SU-DHL-6 (cell line): ENCODE results near the gene THBS3.
"Not testable (repeated sequence)": the region's sequence is repeated elsewhere in the genome, so short reads cannot be mapped to it uniquely, and the experiment has no call there.

ENCODE experiments used
- EZH2phosphoT487 ChIP-seq: fragments of 200-600 bp; sonication (generic), shearing (Covaris generic); conservative IDR thresholded peaks from 2 replicates; pipeline ENCODE4 v1.6.1; 2018; ENCODE audit warnings: mild to moderate bottlenecking, antibody characterized with exemption, low read length, moderate library complexity, mixed read lengths
- TF ChIP-seq, protein P1 (sequence below): fragments of 200-600 bp; sonication (generic); IDR thresholded peaks from one replicate; pipeline ENCODE4 v1.5.1; 2017; ENCODE audit warnings: antibody characterized with exemption, mild to moderate bottlenecking, low read length, moderate library complexity; ENCODE audit not compliant: insufficient read depth, poor library complexity, severe bottlenecking

GRCh38 chr1:155211381-155212050 is 3.8 kb upstream of the THBS3 start:
- TF ChIP-seq, protein P1, sequence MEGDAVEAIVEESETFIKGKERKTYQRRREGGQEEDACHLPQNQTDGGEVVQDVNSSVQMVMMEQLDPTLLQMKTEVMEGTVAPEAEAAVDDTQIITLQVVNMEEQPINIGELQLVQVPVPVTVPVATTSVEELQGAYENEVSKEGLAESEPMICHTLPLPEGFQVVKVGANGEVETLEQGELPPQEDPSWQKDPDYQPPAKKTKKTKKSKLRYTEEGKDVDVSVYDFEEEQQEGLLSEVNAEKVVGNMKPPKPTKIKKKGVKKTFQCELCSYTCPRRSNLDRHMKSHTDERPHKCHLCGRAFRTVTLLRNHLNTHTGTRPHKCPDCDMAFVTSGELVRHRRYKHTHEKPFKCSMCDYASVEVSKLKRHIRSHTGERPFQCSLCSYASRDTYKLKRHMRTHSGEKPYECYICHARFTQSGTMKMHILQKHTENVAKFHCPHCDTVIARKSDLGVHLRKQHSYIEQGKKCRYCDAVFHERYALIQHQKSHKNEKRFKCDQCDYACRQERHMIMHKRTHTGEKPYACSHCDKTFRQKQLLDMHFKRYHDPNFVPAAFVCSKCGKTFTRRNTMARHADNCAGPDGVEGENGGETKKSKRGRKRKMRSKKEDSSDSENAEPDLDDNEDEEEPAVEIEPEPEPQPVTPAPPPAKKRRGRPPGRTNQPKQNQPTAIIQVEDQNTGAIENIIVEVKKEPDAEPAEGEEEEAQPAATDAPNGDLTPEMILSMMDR, result not testable (repeated sequence)
- not testable (repeated sequence) for TF ChIP-seq EZH2phosphoT487
